Measurements from ENCODE around the gene AMD1. TPM values are rescaled to one million over a fixed set of nuclear protein-coding genes. Genes with fewer than 3 reads are reported as not detected.

Gene AMD1
- total and polyA plus RNA-seq, 2 of the 8 experiments (the other 6 are each of a cell fraction or from before 2014, with no cell fraction given) = 60.9 to 177 TPM

DNA sequence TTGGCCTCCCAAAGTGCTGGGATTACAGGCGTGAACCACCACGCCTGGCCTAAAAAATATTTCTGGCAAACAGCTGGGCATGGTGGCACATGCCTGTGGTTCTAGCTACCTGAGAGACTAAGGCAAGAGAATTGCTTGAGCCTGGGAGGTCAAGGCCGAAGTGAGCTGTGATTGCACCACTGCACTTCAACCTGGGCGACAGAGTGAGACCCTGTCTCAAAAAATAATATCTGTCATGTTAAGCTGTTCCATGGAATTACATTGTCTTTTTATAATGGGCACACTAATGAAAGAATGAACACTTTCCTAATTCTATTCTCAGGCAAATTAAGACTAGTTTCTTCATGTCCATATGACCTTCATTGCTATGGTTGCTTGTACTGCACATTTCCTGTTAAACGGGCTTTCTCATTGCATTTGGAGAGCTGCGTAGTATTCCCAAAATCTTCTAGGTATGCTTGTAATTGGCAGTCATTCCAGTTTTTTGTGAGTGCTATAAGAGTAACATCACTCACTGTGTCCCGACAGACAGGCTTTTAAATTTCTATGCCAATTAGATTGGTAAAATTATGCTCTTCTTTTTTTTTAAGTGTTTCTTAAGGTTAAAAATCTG is 12.1 kb downstream of the AMD1 start:
- Histone ChIP-seq H3K36me3 (ENCODE audit: control insufficient read depth in 2 of 4, insufficient read depth in 4 of 4, low read length in 3 of 4) (peaks cover 0 to 30% (median 21%) of the 10 kb centered on the region in 4 experiments; a peak in 5 of 8 replicates), H3K79me2 (ENCODE audit: control insufficient read depth in 1 of 2, insufficient read depth in 2 of 2, low read length in 2 of 2) (peaks cover 63 to 100% of the 10 kb centered on the region in 2 experiments), H3K23ac (ENCODE audit: insufficient read length) (no peak overlapping the region), H2BK15ac (ENCODE audit: low read length) (no peak overlapping the region), H3K9ac (replicated peaks in 1 of 4; ENCODE audit: extremely low read depth in 1 of 4, low read depth in 3 of 4, low read length in 3 of 4) (no peak overlapping the region), H3K4me3 (ENCODE audit: extremely low read depth in 1 of 4, insufficient read depth in 2 of 4, low read depth in 3 of 4, low read length in 4 of 4) (no peak overlapping the region), H2BK5ac (ENCODE audit: low read depth, low read length) (no peak overlapping the region), H2BK20ac (ENCODE audit: low read length) (no peak overlapping the region), H3K14ac (ENCODE audit: insufficient read length) (no peak overlapping the region), H2AK5ac (ENCODE audit: low read depth, low read length) (no peak overlapping the region), H2BK120ac (replicated peaks; ENCODE audit: low read depth, low read length) (no peak overlapping the region), H2AFZ (ENCODE audit: low read length) (no peak overlapping the region), H3K79me1 (ENCODE audit: low read depth, low read length) (no peaks in the 10 kb centered on the region), H2BK12ac (ENCODE audit: low read depth, low read length) (no peak overlapping the region), H3K18ac (ENCODE audit: extremely low read depth, low read length) (no peak overlapping the region), H3K27ac (ENCODE audit: low read depth, low read length) (no peak overlapping the region), H4K91ac (replicated peaks; ENCODE audit: insufficient read length, low read length) (no peak overlapping the region), H3K56ac (replicated peaks; ENCODE audit: insufficient read length, low read depth, low read length) (no peak overlapping the region), H3K9me3 (ENCODE audit: insufficient read depth in 2 of 2, low read depth in 1 of 2, low read length in 1 of 2) (no peaks in the 10 kb centered on the region), H3K4ac (replicated peaks; ENCODE audit: insufficient read length, low read depth, low read length) (no peak overlapping the region), H4K5ac (ENCODE audit: insufficient read length, low read depth, low read length) (no peak overlapping the region), H4K8ac (ENCODE audit: extremely low read depth, insufficient read depth, low read length) (no peak overlapping the region), H3K27me3 (replicated peaks in 1 of 4; ENCODE audit: control insufficient read depth in 3 of 4, extremely low read depth in 1 of 4, insufficient read depth in 3 of 4, low read length in 3 of 4) (no peaks in the 10 kb centered on the region), H3K23me2 (ENCODE audit: low read depth, low read length) (no peaks in the 10 kb centered on the region), H3K4me2 (ENCODE audit: insufficient read depth in 1 of 2, low read depth in 2 of 2, low read length in 2 of 2) (no peak overlapping the region), H3K4me1 (replicated peaks in 1 of 4; ENCODE audit: control insufficient read depth in 3 of 4, insufficient read depth in 4 of 4, low read length in 3 of 4) (peaks cover 1 to 6% (median 3%) of the 10 kb centered on the region in 4 experiments; a peak in 6 of 7 replicates), H4K20me1 (replicated peaks in 1 of 2; ENCODE audit: control insufficient read depth in 1 of 2, insufficient read depth in 2 of 2, low read length in 2 of 2) (peaks cover 29 to 36% of the 10 kb centered on the region in 2 experiments)
- DNase-seq (ENCODE audit: low read depth in 1 of 2, low spot score in 2 of 2) (no peak), FAIRE-seq (no peak)
- TF ChIP-seq HDAC6 (IDR thresholded peaks at IDR 0.05; ENCODE audit: low read depth, low read length) (no peak), TCF12 (IDR thresholded peaks at IDR 0.05; ENCODE audit: low read depth, low read length) (no peak), RFX5 (IDR thresholded peaks at IDR 0.05; ENCODE audit: borderline replicate concordance, low read depth, low read length) (no peak), MAFK (IDR thresholded peaks at IDR 0.05; ENCODE audit: low read depth, low read length) (no peak), BCL11A (IDR thresholded peaks at IDR 0.05; ENCODE audit: low read depth in 2 of 2, low read length in 2 of 2) (no peak)
- ChIA-PET CTCF (ENCODE audit: partially characterized antibody) (interaction anchor here (0.6 to 1.6 kb wide), 9 partner anchors 10 to 209 kb away, joined by 3 to 4 read pairs (median 3); partner anchors contain the start of gene AMD1), POLR2A (ENCODE audit: partially characterized antibody) (interaction anchor here (1.6 to 12.2 kb wide), 3 partner anchors 11 to 17 kb away, joined by 4 to 172 read pairs (median 5); partner anchors contain the start of gene AMD1)
- 89% methylated on average over 7 of the region's 7 CpGs; no CpG with 5 or more reads in 1 of the 2 experiments for WGBS, 2 experiments (ENCODE audit: extremely low coverage in 1 of 2, insufficient coverage in 1 of 2, insufficient read length in 1 of 2, insufficient replicate concordance in 2 of 2, low coverage in 1 of 2, low lambda C conversion rate in 2 of 2, missing lambda C conversion rate in 1 of 2)

Data from H1 (cell line).